HEK293T (cell line): ENCODE data around the gene STK38L.

ENCODE experiments used
- ARNT ChIP-seq: fragments of 450-650 bp; IDR thresholded peaks from 2 replicates; pipeline ENCODE4 v1.6.1; 2017; ENCODE audit warnings: mild to moderate bottlenecking
- BHLHE40 ChIP-seq: fragments of 450-650 bp; IDR thresholded peaks from 2 replicates; pipeline ENCODE4 v1.6.1; 2016; ENCODE audit warnings: mild to moderate bottlenecking, moderate library complexity, borderline replicate concordance
- CTBP1 ChIP-seq: fragments of 450-650 bp; IDR thresholded peaks from 2 replicates; pipeline ENCODE4 v1.6.1; 2016; ENCODE audit warnings: borderline replicate concordance
- ELF4 ChIP-seq: fragments of 450-650 bp; IDR thresholded peaks from 2 replicates; pipeline ENCODE4 v1.6.1; 2017; ENCODE audit warnings: antibody characterized with exemption
- FOXA1 ChIP-seq: fragments of 450-650 bp; IDR thresholded peaks from 2 replicates; pipeline ENCODE4 v1.6.1; 2016; ENCODE audit warnings: mild to moderate bottlenecking
- FOXM1 ChIP-seq: fragments of 450-650 bp; IDR thresholded peaks from 2 replicates; pipeline ENCODE4 v1.6.1; 2017; ENCODE audit warnings: mild to moderate bottlenecking, borderline replicate concordance
- HDGF ChIP-seq: fragments of 450-650 bp; IDR thresholded peaks from 2 replicates; pipeline ENCODE4 v1.6.1; 2017; ENCODE audit warnings: antibody characterized with exemption, borderline replicate concordance
- LEF1 ChIP-seq: fragments of 450-650 bp; IDR thresholded peaks from 2 replicates; pipeline ENCODE4 v1.6.1; 2017; ENCODE audit warnings: mild to moderate bottlenecking, borderline replicate concordance
- NFRKB ChIP-seq: fragments of 450-650 bp; IDR thresholded peaks from 2 replicates; pipeline ENCODE4 v1.6.1; 2016; ENCODE audit warnings: mild to moderate bottlenecking, moderate library complexity
- PKNOX1 ChIP-seq: fragments of 450-650 bp; IDR thresholded peaks from 2 replicates; pipeline ENCODE4 v1.6.1; 2016
- SP1 ChIP-seq: fragments of 450-650 bp; IDR thresholded peaks from 2 replicates; pipeline ENCODE4 v1.6.1; 2017
- SUZ12 ChIP-seq: fragments of 450-650 bp; IDR thresholded peaks from 2 replicates; pipeline ENCODE4 v1.6.1; 2016; ENCODE audit warnings: mild to moderate bottlenecking
- TARDBP ChIP-seq: fragments of 450-650 bp; IDR thresholded peaks from 2 replicates; pipeline ENCODE4 v1.6.1; 2016

- TF ChIP-seq HDGF = no peak
- TF ChIP-seq PKNOX1 = no peak
- TF ChIP-seq BHLHE40 = no peak
- TF ChIP-seq SP1 = no peak
- TF ChIP-seq SUZ12 = no peak
- no peak for TF ChIP-seq ARNT
- TF ChIP-seq TARDBP = no peak
- no peak for TF ChIP-seq CTBP1
- TF ChIP-seq NFRKB = no peak
- TF ChIP-seq FOXA1 = no peak
- no peak for TF ChIP-seq ELF4
- no peak for TF ChIP-seq FOXM1
- TF ChIP-seq LEF1 = no peak
These were observed 44.3 kb upstream of the STK38L start for GRCh38 chr12:27199638-27200300.
